C4-2B (cell line): Measurements from ENCODE around the gene ZNF692.

Experiments used
- H3K27ac ChIP-seq: fragments of 450-650 bp; 2 replicates; pipeline ENCODE4 v1.5.1; 2017
- CTCF ChIP-seq: fragments of 450-650 bp; conservative IDR thresholded peaks from 2 replicates; pipeline ENCODE4 v1.5.1; 2017; ENCODE audit warnings: mild to moderate bottlenecking
- ZFX ChIP-seq: fragments of 450-650 bp; IDR thresholded peaks from 2 replicates; pipeline ENCODE4 v1.6.1; 2017

The ZNF692 gene

GRCh38 chr1:248852481-248853405, 6.1 kb downstream of the ZNF692 start:
- no peak overlapping the region for H3K27ac ChIP-seq
- TF ChIP-seq ZFX = no peak

GRCh38 chr1:248851390-248851789, 7.5 kb downstream of the ZNF692 start:
- TF ChIP-seq CTCF = no peak
- H3K27ac ChIP-seq = no peak overlapping the region

- no peak for TF ChIP-seq CTCF
- no peak for TF ChIP-seq ZFX
- H3K27ac ChIP-seq = no peak overlapping the region
Observed at GRCh38 chr1:248850536-248851251, 8.2 kb downstream of the ZNF692 start.

GRCh38 chr1:248850124-248850523, 8.8 kb downstream of the ZNF692 start:
- no peak overlapping the region for H3K27ac ChIP-seq
- TF ChIP-seq ZFX = no peak
- TF ChIP-seq CTCF = no peak

- no peak overlapping the region for H3K27ac ChIP-seq
- TF ChIP-seq ZFX = no peak
- TF ChIP-seq CTCF = no peak
Observed at GRCh38 chr1:248849637-248850036, 9.2 kb downstream of the ZNF692 start.

- no peak overlapping the region for H3K27ac ChIP-seq
- TF ChIP-seq ZFX = no peak
Observed at GRCh38 chr1:248849152-248849551, 9.7 kb downstream of the ZNF692 start.

- no peak for TF ChIP-seq CTCF
- TF ChIP-seq ZFX = no peak
- no peak overlapping the region for H3K27ac ChIP-seq
Observed at GRCh38 chr1:248848602-248849001, 10.3 kb downstream of the ZNF692 start.

GRCh38 chr1:248847956-248848561, 10.8 kb downstream of the ZNF692 start:
- TF ChIP-seq CTCF = no peak
- no peak for TF ChIP-seq ZFX
- H3K27ac ChIP-seq = no peak overlapping the region
